ENCODE measurements around the gene ZNF282. TPM values are rescaled to one million over a fixed set of nuclear protein-coding genes. Genes with fewer than 3 reads are reported as not detected.
A peak's percentile ranks its signal among the peaks of the same experiment; 100 is the strongest.

The ZNF282 gene
- total RNA-seq, 1 donor from 2014 or later, result 28.1 TPM

- DNase-seq (ENCODE audit: low read depth), result no peak
- H3K4me3 Mint-ChIP-seq (ENCODE audit: unreplicated experiment), result no peak overlapping the region
- Histone ChIP-seq H3K4me3 (ENCODE audit: insufficient read depth, low read depth, low read length) (no peak overlapping the region), H3K27me3 (ENCODE audit: insufficient read depth, low read length) (no peaks in the 10 kb centered on the region), H3K79me2 (ENCODE audit: insufficient read depth, low read length) (peaks cover 77% of the 10 kb centered on the region), H3K9ac (ENCODE audit: low read length) (no peak overlapping the region), H2AFZ (ENCODE audit: low read depth, low read length) (no peak overlapping the region), H3K27ac (ENCODE audit: low read depth, low read length) (no peak overlapping the region), H3K36me3 (ENCODE audit: insufficient read depth, low read length) (peaks cover 9% of the 10 kb centered on the region), H4K20me1 (ENCODE audit: insufficient read depth, low read length) (peaks cover 42% of the 10 kb centered on the region), H3K4me1 (ENCODE audit: insufficient read depth, low read length) (no peaks in the 10 kb centered on the region), H3K4me2 (ENCODE audit: low read length) (no peak overlapping the region), H3K9me3 (ENCODE audit: insufficient read depth, low read depth, low read length) (no peaks in the 10 kb centered on the region)
- peaks cover 2% of the 10 kb centered on the region for H3K9me3 Mint-ChIP-seq (ENCODE audit: unreplicated experiment)
- H3K27me3 Mint-ChIP-seq (ENCODE audit: low read depth, unreplicated experiment), result no peaks in the 10 kb centered on the region
- H3K36me3 Mint-ChIP-seq (ENCODE audit: low read depth, unreplicated experiment), result peaks cover 19% of the 10 kb centered on the region
- FAIRE-seq, result no peak
- H3K4me1 Mint-ChIP-seq (ENCODE audit: low read depth, unreplicated experiment), result peaks cover 4% of the 10 kb centered on the region
- TF ChIP-seq CTCF (IDR thresholded peaks at IDR 0.05; ENCODE audit: insufficient read depth, low read depth, low read length) (no peak), EZH2 (IDR thresholded peaks at IDR 0.05; ENCODE audit: insufficient read depth, low read length) (no peak)
- no peak overlapping the region for H3K27ac Mint-ChIP-seq (ENCODE audit: unreplicated experiment)
Measured at GRCh38 chr7:149154056-149154455, 41.3 kb upstream of the ZNF282 start.

- DNase-seq (ENCODE audit: low read depth), result no peak
- Mint-ChIP-seq H3K27ac (ENCODE audit: unreplicated experiment) (peak overlapping the region; percentile 42), H3K27me3 (ENCODE audit: low read depth, unreplicated experiment) (no peaks in the 10 kb centered on the region), H3K4me1 (ENCODE audit: low read depth, unreplicated experiment) (peaks cover 8% of the 10 kb centered on the region), H3K9me3 (ENCODE audit: unreplicated experiment) (peaks cover 2% of the 10 kb centered on the region), H3K36me3 (ENCODE audit: low read depth, unreplicated experiment) (peaks cover 30% of the 10 kb centered on the region), H3K4me3 (ENCODE audit: unreplicated experiment) (no peak overlapping the region)
- FAIRE-seq, result no peak
- no peaks in the 10 kb centered on the region for H3K27me3 ChIP-seq (ENCODE audit: insufficient read depth, low read length)
- H3K79me2 ChIP-seq (ENCODE audit: insufficient read depth, low read length), result peaks cover 66% of the 10 kb centered on the region
- no peak overlapping the region for H3K27ac ChIP-seq (ENCODE audit: low read depth, low read length)
- peaks cover 6% of the 10 kb centered on the region for H3K4me1 ChIP-seq (ENCODE audit: insufficient read depth, low read length)
- H3K9me3 ChIP-seq (ENCODE audit: insufficient read depth, low read depth, low read length), result no peaks in the 10 kb centered on the region
- no peak overlapping the region for H3K4me2 ChIP-seq (ENCODE audit: low read length)
- peaks cover 9% of the 10 kb centered on the region for H3K36me3 ChIP-seq (ENCODE audit: insufficient read depth, low read length)
- H4K20me1 ChIP-seq (ENCODE audit: insufficient read depth, low read length), result peaks cover 34% of the 10 kb centered on the region
- no peak for TF ChIP-seq EZH2 (IDR thresholded peaks at IDR 0.05; ENCODE audit: insufficient read depth, low read length)
- no peak for TF ChIP-seq CTCF (IDR thresholded peaks at IDR 0.05; ENCODE audit: insufficient read depth, low read depth, low read length)
- no peak overlapping the region for H3K4me3 ChIP-seq (ENCODE audit: insufficient read depth, low read depth, low read length)
- H3K9ac ChIP-seq (ENCODE audit: low read length), result no peak overlapping the region
- no peak overlapping the region for H2AFZ ChIP-seq (ENCODE audit: low read depth, low read length)
Measured at GRCh38 chr7:149156898-149157297, 38.4 kb upstream of the ZNF282 start.

GRCh38 chr7:149161241-149161848 is 34.0 kb upstream of the ZNF282 start:
- no peaks in the 10 kb centered on the region for H3K9me3 ChIP-seq (ENCODE audit: insufficient read depth, low read depth, low read length)
- no peak for DNase-seq (ENCODE audit: low read depth)
- peak overlapping the region; percentile 69 for H3K27ac Mint-ChIP-seq (ENCODE audit: unreplicated experiment)
- no peak overlapping the region for H2AFZ ChIP-seq (ENCODE audit: low read depth, low read length)
- TF ChIP-seq CTCF (IDR thresholded peaks at IDR 0.05; ENCODE audit: insufficient read depth, low read depth, low read length) (no peak), EZH2 (IDR thresholded peaks at IDR 0.05; ENCODE audit: insufficient read depth, low read length) (no peak)
- peaks cover 21% of the 10 kb centered on the region for H3K36me3 Mint-ChIP-seq (ENCODE audit: low read depth, unreplicated experiment)
- H3K79me2 ChIP-seq (ENCODE audit: insufficient read depth, low read length), result peaks cover 37% of the 10 kb centered on the region
- H4K20me1 ChIP-seq (ENCODE audit: insufficient read depth, low read length), result peaks cover 16% of the 10 kb centered on the region
- no peak overlapping the region for H3K4me3 ChIP-seq (ENCODE audit: insufficient read depth, low read depth, low read length)
- FAIRE-seq, result no peak
- H3K27ac ChIP-seq (ENCODE audit: low read depth, low read length), result no peak overlapping the region
- H3K9ac ChIP-seq (ENCODE audit: low read length), result no peak overlapping the region
- peaks cover 6% of the 10 kb centered on the region for H3K4me1 ChIP-seq (ENCODE audit: insufficient read depth, low read length)
- peaks cover 8% of the 10 kb centered on the region for H3K4me1 Mint-ChIP-seq (ENCODE audit: low read depth, unreplicated experiment)
- peak overlapping the region; percentile 23 for H3K4me2 ChIP-seq (ENCODE audit: low read length)
- no peaks in the 10 kb centered on the region for H3K27me3 ChIP-seq (ENCODE audit: insufficient read depth, low read length)
- no peaks in the 10 kb centered on the region for H3K9me3 Mint-ChIP-seq (ENCODE audit: unreplicated experiment)
- H3K27me3 Mint-ChIP-seq (ENCODE audit: low read depth, unreplicated experiment), result no peaks in the 10 kb centered on the region
- no peak overlapping the region for H3K4me3 Mint-ChIP-seq (ENCODE audit: unreplicated experiment)
- peaks cover 3% of the 10 kb centered on the region for H3K36me3 ChIP-seq (ENCODE audit: insufficient read depth, low read length)

Measured in astrocyte (in vitro differentiated cells and primary cell).